ENCODE measurements around the gene RXRG.

RXRG gene

DNA sequence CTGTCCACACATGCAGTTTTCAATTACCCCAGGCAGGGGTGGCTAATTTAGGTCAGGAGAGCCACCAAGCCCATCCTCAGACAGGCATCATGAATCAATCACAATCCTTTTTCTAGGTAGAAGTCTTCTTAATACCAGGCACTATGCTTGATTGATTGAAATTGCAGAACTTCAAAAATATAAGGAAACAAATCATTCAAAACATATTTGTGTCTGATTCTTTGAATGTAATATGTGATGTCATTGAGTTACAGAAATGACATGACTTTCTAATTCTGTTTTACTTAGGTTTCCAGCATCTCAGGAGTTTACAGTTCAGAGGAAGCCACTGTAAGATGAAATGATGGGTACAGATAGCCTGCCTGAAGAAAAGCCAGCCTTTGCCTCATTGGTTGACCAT lies 26.7 kb downstream of the RXRG start:
- Histone ChIP-seq H3K27me3 (replicated peaks) (no peaks in the 10 kb centered on the region), H3K36me3 (replicated peaks) (no peaks in the 10 kb centered on the region), H3K27ac (no peak overlapping the region), H3K4me3 (ENCODE audit: low read depth, low read length) (no peak overlapping the region)
- TF ChIP-seq, protein P1, sequence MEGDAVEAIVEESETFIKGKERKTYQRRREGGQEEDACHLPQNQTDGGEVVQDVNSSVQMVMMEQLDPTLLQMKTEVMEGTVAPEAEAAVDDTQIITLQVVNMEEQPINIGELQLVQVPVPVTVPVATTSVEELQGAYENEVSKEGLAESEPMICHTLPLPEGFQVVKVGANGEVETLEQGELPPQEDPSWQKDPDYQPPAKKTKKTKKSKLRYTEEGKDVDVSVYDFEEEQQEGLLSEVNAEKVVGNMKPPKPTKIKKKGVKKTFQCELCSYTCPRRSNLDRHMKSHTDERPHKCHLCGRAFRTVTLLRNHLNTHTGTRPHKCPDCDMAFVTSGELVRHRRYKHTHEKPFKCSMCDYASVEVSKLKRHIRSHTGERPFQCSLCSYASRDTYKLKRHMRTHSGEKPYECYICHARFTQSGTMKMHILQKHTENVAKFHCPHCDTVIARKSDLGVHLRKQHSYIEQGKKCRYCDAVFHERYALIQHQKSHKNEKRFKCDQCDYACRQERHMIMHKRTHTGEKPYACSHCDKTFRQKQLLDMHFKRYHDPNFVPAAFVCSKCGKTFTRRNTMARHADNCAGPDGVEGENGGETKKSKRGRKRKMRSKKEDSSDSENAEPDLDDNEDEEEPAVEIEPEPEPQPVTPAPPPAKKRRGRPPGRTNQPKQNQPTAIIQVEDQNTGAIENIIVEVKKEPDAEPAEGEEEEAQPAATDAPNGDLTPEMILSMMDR (IDR thresholded peaks at IDR 0.05; ENCODE audit: low read depth, low read length, missing control alignments), result no peak
- in situ Hi-C loops (cut with HindIII; ENCODE audit: low pct_ligation_motif_present, low sequenced_read_pairs), result no loop called here
- no peak for DNase-seq

DNA sequence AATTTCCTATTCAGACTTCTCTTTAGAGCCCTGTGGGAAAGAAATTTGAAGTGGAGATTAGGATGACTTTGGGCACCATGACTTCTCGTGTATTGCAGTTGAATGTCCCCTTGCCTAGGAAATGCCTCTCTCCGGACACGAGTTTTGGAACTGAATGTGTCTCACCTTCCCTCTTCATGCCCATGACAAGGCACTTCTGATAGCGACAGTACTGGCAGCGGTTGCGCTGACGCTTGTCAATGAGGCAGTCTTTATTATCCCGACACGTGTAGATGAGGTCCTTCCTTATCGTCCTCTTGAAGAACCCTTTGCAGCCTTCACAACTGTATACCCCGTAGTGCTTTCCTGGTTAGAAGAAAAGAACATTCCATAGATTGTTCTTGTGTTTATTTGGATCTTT lies 28.1 kb downstream of the RXRG start:
- Histone ChIP-seq H3K36me3 (replicated peaks) (no peaks in the 10 kb centered on the region), H3K4me3 (ENCODE audit: low read depth, low read length) (no peak overlapping the region), H3K27ac (no peak overlapping the region), H3K27me3 (replicated peaks) (no peaks in the 10 kb centered on the region)
- TF ChIP-seq, protein P1 (IDR thresholded peaks at IDR 0.05; ENCODE audit: low read depth, low read length, missing control alignments), result no peak
- in situ Hi-C loops (cut with HindIII; ENCODE audit: low pct_ligation_motif_present, low sequenced_read_pairs), result no loop called here
- no peak for DNase-seq

DNA sequence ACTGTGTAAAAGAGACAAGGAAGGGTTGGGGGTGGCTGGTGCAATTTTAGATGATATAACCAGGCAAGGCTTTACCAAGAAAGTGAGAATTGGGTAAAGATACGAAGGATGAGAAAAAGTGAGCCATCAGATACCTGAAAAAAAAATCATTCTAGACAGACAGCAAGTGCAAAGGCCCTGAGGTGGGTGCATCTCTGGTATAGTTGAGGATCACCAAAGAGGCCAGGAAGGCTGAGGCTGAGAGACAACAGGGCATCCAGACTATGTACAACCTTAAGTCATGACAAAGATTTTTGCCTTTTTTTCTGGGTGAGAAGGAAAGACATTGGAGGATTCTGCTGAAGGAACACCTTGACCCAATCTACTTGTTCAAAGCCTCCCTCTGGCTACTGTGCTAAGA lies 29.9 kb downstream of the RXRG start:
- in situ Hi-C loops (cut with HindIII; ENCODE audit: low pct_ligation_motif_present, low sequenced_read_pairs), result no loop called here
- Histone ChIP-seq H3K27ac (no peak overlapping the region), H3K27me3 (replicated peaks) (no peaks in the 10 kb centered on the region), H3K4me3 (ENCODE audit: low read depth, low read length) (no peak overlapping the region), H3K36me3 (replicated peaks) (no peaks in the 10 kb centered on the region)
- TF ChIP-seq, protein P1 (IDR thresholded peaks at IDR 0.05; ENCODE audit: low read depth, low read length, missing control alignments), result no peak
- no peak for DNase-seq

DNA sequence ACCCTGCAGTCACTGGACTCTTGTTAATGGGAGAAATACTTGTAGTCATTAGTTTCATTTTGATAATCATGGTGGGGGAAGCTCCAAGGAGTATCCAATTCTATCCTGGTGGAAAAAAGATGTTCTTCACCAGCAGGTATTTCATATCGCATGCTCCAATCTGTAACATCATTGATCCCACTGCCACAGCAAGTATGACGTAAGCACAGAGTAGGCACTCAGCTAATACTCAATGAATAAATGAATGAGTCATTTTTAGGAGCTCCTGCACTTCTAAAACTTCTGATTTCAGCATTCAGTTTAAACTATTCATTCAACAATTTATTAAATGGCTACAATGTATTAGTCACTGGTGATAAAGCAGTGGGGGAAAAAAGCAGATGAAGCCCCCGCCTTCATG lies 30.3 kb downstream of the RXRG start:
- DNase-seq, result no peak
- TF ChIP-seq, protein P1 (IDR thresholded peaks at IDR 0.05; ENCODE audit: low read depth, low read length, missing control alignments), result no peak
- no peak overlapping the region for H3K27ac ChIP-seq
- no peaks in the 10 kb centered on the region for H3K36me3 ChIP-seq (replicated peaks)
- in situ Hi-C loops (cut with HindIII; ENCODE audit: low pct_ligation_motif_present, low sequenced_read_pairs), result no loop called here
- H3K27me3 ChIP-seq (replicated peaks), result no peaks in the 10 kb centered on the region
- H3K4me3 ChIP-seq (ENCODE audit: low read depth, low read length), result no peak overlapping the region

DNA sequence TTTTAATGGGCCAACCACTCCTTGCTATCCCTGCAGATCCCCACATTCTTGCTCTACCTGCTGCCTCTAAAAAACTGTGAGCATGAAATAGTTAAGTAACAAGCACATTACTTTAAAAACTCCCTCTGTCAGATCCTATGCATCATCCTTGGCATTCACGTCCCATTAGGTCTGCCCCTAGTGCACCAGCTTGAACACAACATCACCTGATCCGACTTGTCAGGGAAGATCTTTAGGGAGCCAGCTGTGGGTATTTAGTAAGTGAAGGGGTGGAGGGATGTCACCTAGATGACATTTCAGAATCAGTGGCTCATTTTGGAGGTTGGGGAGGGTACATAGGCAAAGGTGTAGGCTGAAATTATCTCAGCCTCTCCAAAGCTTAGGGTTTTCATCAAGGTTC lies 33.5 kb downstream of the RXRG start:
- no peaks in the 10 kb centered on the region for H3K36me3 ChIP-seq (replicated peaks)
- H3K4me3 ChIP-seq (ENCODE audit: low read depth, low read length), result no peak overlapping the region
- DNase-seq, result no peak
- peaks cover 2% of the 10 kb centered on the region for H3K27me3 ChIP-seq (replicated peaks)
- TF ChIP-seq, protein P1 (IDR thresholded peaks at IDR 0.05; ENCODE audit: low read depth, low read length, missing control alignments), result no peak
- no peak overlapping the region for H3K27ac ChIP-seq
- in situ Hi-C loops (cut with HindIII; ENCODE audit: low pct_ligation_motif_present, low sequenced_read_pairs), result no loop called here

DNA sequence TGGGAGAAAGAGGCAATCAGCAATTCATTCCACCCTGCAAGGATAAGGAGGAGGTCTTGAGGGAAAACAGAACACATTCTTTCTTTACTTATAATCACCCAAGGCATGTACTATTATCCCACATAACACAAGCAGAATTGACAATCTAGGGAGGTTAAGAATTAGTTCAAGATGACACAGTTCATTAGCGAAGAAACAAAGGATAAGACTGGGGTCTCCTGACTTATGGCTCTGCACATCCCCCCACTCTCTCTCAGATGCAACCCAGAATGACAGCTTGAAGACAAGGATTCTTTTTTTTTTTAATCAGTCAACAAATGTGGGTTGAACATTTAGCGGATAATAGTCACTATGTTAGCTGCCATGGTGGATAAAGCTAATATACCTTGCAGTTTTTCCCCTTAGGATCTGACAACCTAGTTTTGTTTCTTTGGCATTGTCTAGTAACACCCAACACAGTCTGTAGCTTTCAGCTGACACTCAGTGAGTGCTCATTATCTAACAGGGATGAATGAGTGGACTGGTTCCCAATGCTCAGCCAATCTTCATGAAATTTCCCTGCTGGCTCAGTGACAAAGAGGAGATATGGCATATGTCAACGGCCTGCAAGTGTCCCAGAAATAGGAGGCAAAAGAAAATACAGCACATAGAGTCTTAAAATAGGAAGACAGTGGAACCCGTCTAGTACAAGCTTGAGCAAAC lies 35.1 kb downstream of the RXRG start:
- in situ Hi-C loops (cut with HindIII; ENCODE audit: low pct_ligation_motif_present, low sequenced_read_pairs), result no loop called here
- Histone ChIP-seq H3K27ac (no peak overlapping the region), H3K36me3 (replicated peaks) (no peaks in the 10 kb centered on the region), H3K27me3 (replicated peaks) (peaks cover 2% of the 10 kb centered on the region), H3K4me3 (ENCODE audit: low read depth, low read length) (no peak overlapping the region)
- TF ChIP-seq, protein P1 (IDR thresholded peaks at IDR 0.05; ENCODE audit: low read depth, low read length, missing control alignments), result no peak
- DNase-seq, result no peak

Measured in brain microvascular endothelial cell (primary cell).